ENCODE measurements around the gene STK17B. TPM values are rescaled to one million over a fixed set of nuclear protein-coding genes. Genes with fewer than 3 reads are reported as not detected.

Gene STK17B
- total and polyA plus RNA-seq, 10 of the 15 experiments (the other 5 are each of a cell fraction or from before 2014, with no cell fraction given) = 21.2 to 108 (median 53.7) TPM

DNA sequence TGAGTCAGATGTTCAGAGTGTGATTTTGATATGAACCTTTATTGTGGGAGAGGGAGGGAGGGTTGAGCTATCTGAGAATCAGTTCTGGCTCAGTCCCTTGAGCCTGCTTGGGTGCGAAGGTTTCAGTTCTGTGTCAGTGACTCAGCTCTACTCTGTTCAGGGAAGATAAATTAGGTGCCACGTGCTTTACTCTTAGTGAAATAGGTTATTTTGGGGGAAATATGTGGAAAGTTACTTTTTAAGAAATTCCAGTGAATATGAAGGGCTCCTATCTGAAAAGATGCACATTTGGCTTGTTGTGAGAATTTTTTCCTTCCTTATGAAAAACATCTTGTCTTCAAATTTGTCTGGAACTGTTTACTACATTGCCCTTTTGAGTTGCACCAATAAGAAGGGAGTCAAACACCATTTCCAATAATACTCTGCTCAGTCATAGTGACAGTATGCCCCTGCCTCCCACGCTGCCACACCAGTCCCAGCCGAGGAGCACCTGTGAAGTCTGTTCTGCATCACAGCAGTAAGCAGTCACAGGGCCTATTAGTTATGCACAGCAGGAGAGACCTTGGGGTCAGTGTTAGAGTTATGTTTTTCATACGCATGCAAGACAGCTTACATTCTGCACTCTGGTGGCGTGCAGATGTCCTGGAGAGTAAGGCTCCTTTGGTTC lies 69.9 kb downstream of the STK17B start (continued):
- TF ChIP-seq, protein P1, sequence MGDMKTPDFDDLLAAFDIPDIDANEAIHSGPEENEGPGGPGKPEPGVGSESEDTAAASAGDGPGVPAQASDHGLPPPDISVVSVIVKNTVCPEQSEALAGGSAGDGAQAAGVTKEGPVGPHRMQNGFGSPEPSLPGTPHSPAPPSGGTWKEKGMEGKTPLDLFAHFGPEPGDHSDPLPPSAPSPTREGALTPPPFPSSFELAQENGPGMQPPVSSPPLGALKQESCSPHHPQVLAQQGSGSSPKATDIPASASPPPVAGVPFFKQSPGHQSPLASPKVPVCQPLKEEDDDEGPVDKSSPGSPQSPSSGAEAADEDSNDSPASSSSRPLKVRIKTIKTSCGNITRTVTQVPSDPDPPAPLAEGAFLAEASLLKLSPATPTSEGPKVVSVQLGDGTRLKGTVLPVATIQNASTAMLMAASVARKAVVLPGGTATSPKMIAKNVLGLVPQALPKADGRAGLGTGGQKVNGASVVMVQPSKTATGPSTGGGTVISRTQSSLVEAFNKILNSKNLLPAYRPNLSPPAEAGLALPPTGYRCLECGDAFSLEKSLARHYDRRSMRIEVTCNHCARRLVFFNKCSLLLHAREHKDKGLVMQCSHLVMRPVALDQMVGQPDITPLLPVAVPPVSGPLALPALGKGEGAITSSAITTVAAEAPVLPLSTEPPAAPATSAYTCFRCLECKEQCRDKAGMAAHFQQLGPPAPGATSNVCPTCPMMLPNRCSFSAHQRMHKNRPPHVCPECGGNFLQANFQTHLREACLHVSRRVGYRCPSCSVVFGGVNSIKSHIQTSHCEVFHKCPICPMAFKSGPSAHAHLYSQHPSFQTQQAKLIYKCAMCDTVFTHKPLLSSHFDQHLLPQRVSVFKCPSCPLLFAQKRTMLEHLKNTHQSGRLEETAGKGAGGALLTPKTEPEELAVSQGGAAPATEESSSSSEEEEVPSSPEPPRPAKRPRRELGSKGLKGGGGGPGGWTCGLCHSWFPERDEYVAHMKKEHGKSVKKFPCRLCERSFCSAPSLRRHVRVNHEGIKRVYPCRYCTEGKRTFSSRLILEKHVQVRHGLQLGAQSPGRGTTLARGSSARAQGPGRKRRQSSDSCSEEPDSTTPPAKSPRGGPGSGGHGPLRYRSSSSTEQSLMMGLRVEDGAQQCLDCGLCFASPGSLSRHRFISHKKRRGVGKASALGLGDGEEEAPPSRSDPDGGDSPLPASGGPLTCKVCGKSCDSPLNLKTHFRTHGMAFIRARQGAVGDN (IDR thresholded peaks at IDR 0.05) = peak; percentile 86
- TF ChIP-seq MEF2A (IDR thresholded peaks at IDR 0.05; ENCODE audit: insufficient read depth, low read depth, low read length) (peak; percentile 82), IKZF1 (conservative IDR thresholded peaks at IDR 0.05) (peak; percentile 78), EZH2 (IDR thresholded peaks at IDR 0.05; ENCODE audit: borderline replicate concordance, control insufficient read depth, low read depth, low read length) (no peak), TARDBP (IDR thresholded peaks at IDR 0.05; ENCODE audit: borderline replicate concordance) (no peak), TCF3 (IDR thresholded peaks at IDR 0.05; ENCODE audit: borderline replicate concordance, insufficient read depth, low read depth, low read length) (peak; percentile 93), NFYA (IDR thresholded peaks at IDR 0.05; ENCODE audit: borderline replicate concordance, low read depth, low read length) (no peak), MTA2 (IDR thresholded peaks at IDR 0.05; ENCODE audit: low read depth) (peak; percentile 86), LARP7 (IDR thresholded peaks at IDR 0.05) (peak; percentile 50; the same call in 1 of the 2 replicates), CHD4 (IDR thresholded peaks at IDR 0.05) (no peak), TAF1 (IDR thresholded peaks at IDR 0.05; ENCODE audit: borderline replicate concordance, low read depth, low read length) (no peak), CREM (IDR thresholded peaks at IDR 0.05; ENCODE audit: low read depth) (peak; percentile 66), HDAC2 (IDR thresholded peaks at IDR 0.05) (no peak), SMAD5 (IDR thresholded peaks at IDR 0.05; ENCODE audit: low read depth) (no peak), CBX5 (IDR thresholded peaks at IDR 0.05; ENCODE audit: low read depth) (peak; percentile 89)
- TF ChIP-seq, protein P2, sequence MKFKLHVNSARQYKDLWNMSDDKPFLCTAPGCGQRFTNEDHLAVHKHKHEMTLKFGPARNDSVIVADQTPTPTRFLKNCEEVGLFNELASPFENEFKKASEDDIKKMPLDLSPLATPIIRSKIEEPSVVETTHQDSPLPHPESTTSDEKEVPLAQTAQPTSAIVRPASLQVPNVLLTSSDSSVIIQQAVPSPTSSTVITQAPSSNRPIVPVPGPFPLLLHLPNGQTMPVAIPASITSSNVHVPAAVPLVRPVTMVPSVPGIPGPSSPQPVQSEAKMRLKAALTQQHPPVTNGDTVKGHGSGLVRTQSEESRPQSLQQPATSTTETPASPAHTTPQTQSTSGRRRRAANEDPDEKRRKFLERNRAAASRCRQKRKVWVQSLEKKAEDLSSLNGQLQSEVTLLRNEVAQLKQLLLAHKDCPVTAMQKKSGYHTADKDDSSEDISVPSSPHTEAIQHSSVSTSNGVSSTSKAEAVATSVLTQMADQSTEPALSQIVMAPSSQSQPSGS (IDR thresholded peaks at IDR 0.05; ENCODE audit: low read length) = peak; percentile 87
- TF ChIP-seq, protein P3, sequence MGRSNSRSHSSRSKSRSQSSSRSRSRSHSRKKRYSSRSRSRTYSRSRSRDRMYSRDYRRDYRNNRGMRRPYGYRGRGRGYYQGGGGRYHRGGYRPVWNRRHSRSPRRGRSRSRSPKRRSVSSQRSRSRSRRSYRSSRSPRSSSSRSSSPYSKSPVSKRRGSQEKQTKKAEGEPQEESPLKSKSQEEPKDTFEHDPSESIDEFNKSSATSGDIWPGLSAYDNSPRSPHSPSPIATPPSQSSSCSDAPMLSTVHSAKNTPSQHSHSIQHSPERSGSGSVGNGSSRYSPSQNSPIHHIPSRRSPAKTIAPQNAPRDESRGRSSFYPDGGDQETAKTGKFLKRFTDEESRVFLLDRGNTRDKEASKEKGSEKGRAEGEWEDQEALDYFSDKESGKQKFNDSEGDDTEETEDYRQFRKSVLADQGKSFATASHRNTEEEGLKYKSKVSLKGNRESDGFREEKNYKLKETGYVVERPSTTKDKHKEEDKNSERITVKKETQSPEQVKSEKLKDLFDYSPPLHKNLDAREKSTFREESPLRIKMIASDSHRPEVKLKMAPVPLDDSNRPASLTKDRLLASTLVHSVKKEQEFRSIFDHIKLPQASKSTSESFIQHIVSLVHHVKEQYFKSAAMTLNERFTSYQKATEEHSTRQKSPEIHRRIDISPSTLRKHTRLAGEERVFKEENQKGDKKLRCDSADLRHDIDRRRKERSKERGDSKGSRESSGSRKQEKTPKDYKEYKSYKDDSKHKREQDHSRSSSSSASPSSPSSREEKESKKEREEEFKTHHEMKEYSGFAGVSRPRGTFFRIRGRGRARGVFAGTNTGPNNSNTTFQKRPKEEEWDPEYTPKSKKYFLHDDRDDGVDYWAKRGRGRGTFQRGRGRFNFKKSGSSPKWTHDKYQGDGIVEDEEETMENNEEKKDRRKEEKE (IDR thresholded peaks at IDR 0.05) = no peak
- TF ChIP-seq, protein P4, sequence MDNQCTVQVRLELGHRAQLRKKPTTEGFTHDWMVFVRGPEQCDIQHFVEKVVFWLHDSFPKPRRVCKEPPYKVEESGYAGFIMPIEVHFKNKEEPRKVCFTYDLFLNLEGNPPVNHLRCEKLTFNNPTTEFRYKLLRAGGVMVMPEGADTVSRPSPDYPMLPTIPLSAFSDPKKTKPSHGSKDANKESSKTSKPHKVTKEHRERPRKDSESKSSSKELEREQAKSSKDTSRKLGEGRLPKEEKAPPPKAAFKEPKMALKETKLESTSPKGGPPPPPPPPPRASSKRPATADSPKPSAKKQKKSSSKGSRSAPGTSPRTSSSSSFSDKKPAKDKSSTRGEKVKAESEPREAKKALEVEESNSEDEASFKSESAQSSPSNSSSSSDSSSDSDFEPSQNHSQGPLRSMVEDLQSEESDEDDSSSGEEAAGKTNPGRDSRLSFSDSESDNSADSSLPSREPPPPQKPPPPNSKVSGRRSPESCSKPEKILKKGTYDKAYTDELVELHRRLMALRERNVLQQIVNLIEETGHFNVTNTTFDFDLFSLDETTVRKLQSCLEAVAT (IDR thresholded peaks at IDR 0.05) = peak; percentile 55; the same call in 1 of the 2 replicates
- TF ChIP-seq, protein P5, sequence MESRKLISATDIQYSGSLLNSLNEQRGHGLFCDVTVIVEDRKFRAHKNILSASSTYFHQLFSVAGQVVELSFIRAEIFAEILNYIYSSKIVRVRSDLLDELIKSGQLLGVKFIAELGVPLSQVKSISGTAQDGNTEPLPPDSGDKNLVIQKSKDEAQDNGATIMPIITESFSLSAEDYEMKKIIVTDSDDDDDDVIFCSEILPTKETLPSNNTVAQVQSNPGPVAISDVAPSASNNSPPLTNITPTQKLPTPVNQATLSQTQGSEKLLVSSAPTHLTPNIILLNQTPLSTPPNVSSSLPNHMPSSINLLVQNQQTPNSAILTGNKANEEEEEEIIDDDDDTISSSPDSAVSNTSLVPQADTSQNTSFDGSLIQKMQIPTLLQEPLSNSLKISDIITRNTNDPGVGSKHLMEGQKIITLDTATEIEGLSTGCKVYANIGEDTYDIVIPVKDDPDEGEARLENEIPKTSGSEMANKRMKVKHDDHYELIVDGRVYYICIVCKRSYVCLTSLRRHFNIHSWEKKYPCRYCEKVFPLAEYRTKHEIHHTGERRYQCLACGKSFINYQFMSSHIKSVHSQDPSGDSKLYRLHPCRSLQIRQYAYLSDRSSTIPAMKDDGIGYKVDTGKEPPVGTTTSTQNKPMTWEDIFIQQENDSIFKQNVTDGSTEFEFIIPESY (IDR thresholded peaks at IDR 0.05) = no peak

Measured in GM12878 (cell line).